K562 (cell line): ENCODE data around the gene MRNIP. TPM values are rescaled to one million over a fixed set of nuclear protein-coding genes. Genes with fewer than 3 reads are reported as not detected.

ENCODE experiments used
- ADNP ChIP-seq: fragments of 200-800 bp; sonication (Bioruptor generic); IDR thresholded peaks from 2 replicates; pipeline ENCODE4 v1.6.1; 2016; ENCODE audit warnings: missing genetic modification characterization, missing compliant biosample characterization
- BRD9 ChIP-seq: fragments of 450-650 bp; IDR thresholded peaks from 2 replicates; pipeline ENCODE4 v1.6.1; 2018; ENCODE audit warnings: low read depth; ENCODE audit not compliant: partially characterized antibody
- CBX1 ChIP-seq: sonication (generic); IDR thresholded peaks from 2 replicates; pipeline ENCODE4 v1.6.1; 2016; ENCODE audit warnings: antibody characterized with exemption, low read depth, mild to moderate bottlenecking
- CEBPB ChIP-seq: fragments of 450-650 bp; IDR thresholded peaks from 2 replicates; pipeline ENCODE4 v1.6.1; 2016; ENCODE audit warnings: missing genetic modification characterization, missing compliant biosample characterization
- CXXC5 ChIP-seq: fragments of 250-450 bp; sonication (Bioruptor Pico); IDR thresholded peaks from 2 replicates; pipeline ENCODE4 v1.8.0; 2022; ENCODE audit warnings: inconsistent platforms, mild to moderate bottlenecking, moderate library complexity
- FOXJ2 ChIP-seq: fragments of 200-800 bp; sonication (Bioruptor generic); IDR thresholded peaks from 2 replicates; pipeline ENCODE4 v1.6.1; 2016; ENCODE audit warnings: missing genetic modification characterization, missing compliant biosample characterization
- FOXM1 ChIP-seq, 2 experiments: fragments of 450-650 bp in 1 of 2; sonication (generic) in 1 of 2; formaldehyde crosslinking in 1 of 2; IDR thresholded peaks; 2 replicates each; pipeline versions ENCODE4 v1.6.1 to v1.9.0; 2017 to 2022; ENCODE audit warnings: low read depth in 2 of 2, mild to moderate bottlenecking in 2 of 2, missing genetic modification reagents in 1 of 2, moderate library complexity in 1 of 2
- FOXP1 ChIP-seq: sonication (generic); formaldehyde crosslinking; IDR thresholded peaks from 2 replicates; pipeline ENCODE4 v1.8.0; 2022; ENCODE audit warnings: mild to moderate bottlenecking, missing genetic modification reagents
- GATAD2B ChIP-seq: fragments of 450-650 bp; IDR thresholded peaks from 2 replicates; pipeline ENCODE4 v1.6.1; 2017; ENCODE audit warnings: mild to moderate bottlenecking, borderline replicate concordance
- ILF3 ChIP-seq: fragments of 450-650 bp; IDR thresholded peaks from 2 replicates; pipeline ENCODE4 v1.6.1; 2018; ENCODE audit warnings: antibody characterized with exemption, mild to moderate bottlenecking, moderate library complexity, borderline replicate concordance
- MAZ ChIP-seq, 2 experiments: fragments of 450-650 bp in 1 of 2; sonication (generic) in 1 of 2; formaldehyde crosslinking; IDR thresholded peaks in 1 of 2; conservative IDR thresholded peaks in 1 of 2; 2 replicates each; pipeline versions ENCODE4 v1.4.0 to v1.5.0; 2020; ENCODE audit warnings: mild to moderate bottlenecking in 1 of 2, missing genetic modification reagents in 1 of 2
- NCOA6 ChIP-seq: fragments of 450-650 bp; IDR thresholded peaks from 2 replicates; pipeline ENCODE4 v1.6.1; 2017; ENCODE audit warnings: mild to moderate bottlenecking
- PHB ChIP-seq: fragments of 250-450 bp; sonication (Bioruptor Pico); IDR thresholded peaks from 2 replicates; pipeline ENCODE4 v1.5.0; 2021
- RBFOX2 ChIP-seq: fragments of 200-400 bp; formaldehyde crosslinking; IDR thresholded peaks from 2 replicates; pipeline ENCODE4 v1.6.1; 2017; ENCODE audit warnings: low read depth, mild to moderate bottlenecking, low read length, moderate library complexity
- SMC3 ChIP-seq: conservative IDR thresholded peaks from 2 replicates; pipeline ENCODE4 v1.6.1; 2011; ENCODE audit warnings: low read depth, low read length, improper control_type of control experiment; ENCODE audit not compliant: insufficient read depth
- SOX6 ChIP-seq: fragments of 450-650 bp; IDR thresholded peaks from 2 replicates; pipeline ENCODE4 v1.6.1; 2014; ENCODE audit warnings: mild to moderate bottlenecking
- ZBTB17 ChIP-seq: fragments of 450-650 bp; formaldehyde crosslinking; IDR thresholded peaks from 2 replicates; pipeline ENCODE4 v1.4.0; 2020; ENCODE audit warnings: mild to moderate bottlenecking
- ZFP30 ChIP-seq: fragments of 250-450 bp; sonication (Bioruptor Pico); IDR thresholded peaks from 2 replicates; pipeline ENCODE4 v1.8.0; 2022; ENCODE audit warnings: moderate library complexity, mild to moderate bottlenecking, inconsistent platforms, borderline replicate concordance
- ZFP36 ChIP-seq: fragments of 150-350 bp; IDR thresholded peaks from 2 replicates; pipeline ENCODE4 v1.6.1; 2018; ENCODE audit warnings: low read length, low read depth; ENCODE audit not compliant: partially characterized antibody
- polyA plus RNA-seq, 8 experiments: library from polyadenylated mRNA; depleted of rRNA in 4 of 8; stranded (reverse) in 5 of 8; unstranded in 3 of 8; fragments of >200 nt; fragmentation: Nextera tagmentation in 2 of 8; fragmentation: Illumina TruSeq in 1 of 8; extraction: Ambion mirVana in 2 of 8; extraction: Trizol in 1 of 8; gene quantifications; 2 replicates each; pipeline versions ENCODE4 v1.2.1 to v1.2.3, GENCODE V29; 2011 to 2014; ENCODE audit warnings: inconsistent platforms in 1 of 8, missing spikeins in 1 of 8
- total RNA-seq, 7 experiments: library from RNA; depleted of rRNA in 6 of 7; stranded (reverse); fragments of >200 nt in 6 of 7; fragmentation: Illumina TruSeq in 2 of 7; extraction: Trizol in 2 of 7; gene quantifications; 2 replicates each; pipeline versions ENCODE4 v1.2.1 to v1.2.3, GENCODE V29; 2011 to 2021; ENCODE audit warnings: low replicate concordance in 1 of 7
- TF ChIP-seq, protein P1 (sequence below): fragments of 450-650 bp; IDR thresholded peaks from 2 replicates; pipeline ENCODE4 v1.6.1; 2016; ENCODE audit warnings: borderline replicate concordance
- TF ChIP-seq, protein P2 (sequence below): sonication (generic); formaldehyde crosslinking; IDR thresholded peaks from 2 replicates; pipeline ENCODE4 v1.8.0; 2022; ENCODE audit warnings: missing genetic modification reagents, mild to moderate bottlenecking, moderate library complexity, borderline replicate concordance
- TF ChIP-seq, protein P3 (sequence below): sonication (generic); formaldehyde crosslinking; IDR thresholded peaks from 2 replicates; pipeline ENCODE4 v1.8.1; 2022; ENCODE audit warnings: missing genetic modification reagents
- TF ChIP-seq, protein P4 (sequence below): fragments of 250-450 bp; sonication (Bioruptor Pico); IDR thresholded peaks from 2 replicates; pipeline ENCODE4 v1.6.1; 2021; ENCODE audit warnings: mild to moderate bottlenecking

MRNIP gene
- total and polyA plus RNA-seq, 9 of the 15 experiments (the other 6 are each of a cell fraction or from before 2014, with no cell fraction given), result 3.6 to 39.0 (median 16.8) TPM

DNA sequence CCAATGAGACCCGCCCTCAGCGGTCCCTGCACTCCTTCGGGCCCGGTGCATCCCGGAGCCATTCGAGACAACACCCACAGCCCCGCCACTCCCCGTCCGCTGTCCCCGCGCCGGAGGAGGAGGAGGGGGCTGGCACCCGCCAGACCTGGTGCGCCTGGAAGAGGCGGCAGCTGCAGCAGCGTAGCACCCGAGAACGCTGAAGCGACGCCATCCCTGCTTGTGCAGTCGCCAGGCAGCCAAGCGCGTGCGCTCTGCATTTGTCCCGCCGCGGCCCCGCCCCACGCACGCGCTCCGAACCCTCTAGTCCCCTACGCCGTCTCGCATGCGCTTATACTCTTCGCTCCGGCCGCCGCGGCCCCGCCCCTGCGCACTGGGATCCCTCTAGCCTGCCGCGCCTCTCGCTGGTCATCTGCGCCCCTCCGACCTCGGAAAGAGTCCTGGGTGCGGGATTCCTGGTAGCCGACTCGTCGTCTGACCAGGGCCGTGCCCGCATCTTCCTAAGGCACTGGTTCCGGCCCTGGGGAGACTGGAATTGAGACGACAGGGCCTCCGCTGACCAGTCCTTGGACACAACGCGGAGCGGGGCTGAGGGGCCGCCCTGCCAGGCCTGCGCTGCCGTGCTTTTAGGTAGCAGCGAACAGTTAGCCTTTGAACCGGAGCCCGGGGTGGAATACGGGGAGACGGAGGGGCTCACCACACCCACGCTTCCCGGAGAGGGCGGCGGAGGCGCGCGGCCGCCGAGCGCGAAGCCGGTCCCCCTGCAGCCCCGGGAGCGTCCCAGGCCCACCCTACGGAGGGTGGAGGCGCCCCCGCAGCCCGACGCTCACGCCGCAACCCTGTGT lies at the start of gene MRNIP (continued):
- 0 out of 2 replicates have a peak, but pooled peaks have one; percentile 19 for TF ChIP-seq SMC3
- peak; percentile 54; the same call in 1 of the 2 replicates for TF ChIP-seq ZBTB17
- TF ChIP-seq, protein P1, sequence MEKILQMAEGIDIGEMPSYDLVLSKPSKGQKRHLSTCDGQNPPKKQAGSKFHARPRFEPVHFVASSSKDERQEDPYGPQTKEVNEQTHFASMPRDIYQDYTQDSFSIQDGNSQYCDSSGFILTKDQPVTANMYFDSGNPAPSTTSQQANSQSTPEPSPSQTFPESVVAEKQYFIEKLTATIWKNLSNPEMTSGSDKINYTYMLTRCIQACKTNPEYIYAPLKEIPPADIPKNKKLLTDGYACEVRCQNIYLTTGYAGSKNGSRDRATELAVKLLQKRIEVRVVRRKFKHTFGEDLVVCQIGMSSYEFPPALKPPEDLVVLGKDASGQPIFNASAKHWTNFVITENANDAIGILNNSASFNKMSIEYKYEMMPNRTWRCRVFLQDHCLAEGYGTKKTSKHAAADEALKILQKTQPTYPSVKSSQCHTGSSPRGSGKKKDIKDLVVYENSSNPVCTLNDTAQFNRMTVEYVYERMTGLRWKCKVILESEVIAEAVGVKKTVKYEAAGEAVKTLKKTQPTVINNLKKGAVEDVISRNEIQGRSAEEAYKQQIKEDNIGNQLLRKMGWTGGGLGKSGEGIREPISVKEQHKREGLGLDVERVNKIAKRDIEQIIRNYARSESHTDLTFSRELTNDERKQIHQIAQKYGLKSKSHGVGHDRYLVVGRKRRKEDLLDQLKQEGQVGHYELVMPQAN, result peak; percentile 89; the same call in 1 of the 2 replicates
- no peak for TF ChIP-seq CEBPB (tag)
- 0 out of 2 replicates have a peak, but pooled peaks have one; percentile 30 for TF ChIP-seq CBX1
- peak; percentile 88 for TF ChIP-seq CXXC5 (CRISPR knock-in tag)
- TF ChIP-seq PHB (CRISPR knock-in tag), result peak; percentile 52; the same call in 1 of the 2 replicates
- TF ChIP-seq, protein P2, sequence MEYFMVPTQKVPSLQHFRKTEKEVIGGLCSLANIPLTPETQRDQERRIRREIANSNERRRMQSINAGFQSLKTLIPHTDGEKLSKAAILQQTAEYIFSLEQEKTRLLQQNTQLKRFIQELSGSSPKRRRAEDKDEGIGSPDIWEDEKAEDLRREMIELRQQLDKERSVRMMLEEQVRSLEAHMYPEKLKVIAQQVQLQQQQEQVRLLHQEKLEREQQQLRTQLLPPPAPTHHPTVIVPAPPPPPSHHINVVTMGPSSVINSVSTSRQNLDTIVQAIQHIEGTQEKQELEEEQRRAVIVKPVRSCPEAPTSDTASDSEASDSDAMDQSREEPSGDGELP (CRISPR knock-in tag), result peak; percentile 71
- TF ChIP-seq RBFOX2, result peak; percentile 88
- TF ChIP-seq ILF3, result no peak
- no peak for TF ChIP-seq ZFP30 (CRISPR knock-in tag)
- TF ChIP-seq FOXP1 (CRISPR knock-in tag), result peak; percentile 85; the same call in 1 of the 2 replicates
- no peak for TF ChIP-seq BRD9
- TF ChIP-seq, protein P3, sequence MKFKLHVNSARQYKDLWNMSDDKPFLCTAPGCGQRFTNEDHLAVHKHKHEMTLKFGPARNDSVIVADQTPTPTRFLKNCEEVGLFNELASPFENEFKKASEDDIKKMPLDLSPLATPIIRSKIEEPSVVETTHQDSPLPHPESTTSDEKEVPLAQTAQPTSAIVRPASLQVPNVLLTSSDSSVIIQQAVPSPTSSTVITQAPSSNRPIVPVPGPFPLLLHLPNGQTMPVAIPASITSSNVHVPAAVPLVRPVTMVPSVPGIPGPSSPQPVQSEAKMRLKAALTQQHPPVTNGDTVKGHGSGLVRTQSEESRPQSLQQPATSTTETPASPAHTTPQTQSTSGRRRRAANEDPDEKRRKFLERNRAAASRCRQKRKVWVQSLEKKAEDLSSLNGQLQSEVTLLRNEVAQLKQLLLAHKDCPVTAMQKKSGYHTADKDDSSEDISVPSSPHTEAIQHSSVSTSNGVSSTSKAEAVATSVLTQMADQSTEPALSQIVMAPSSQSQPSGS (CRISPR knock-in tag), result no peak
- TF ChIP-seq, protein P4, sequence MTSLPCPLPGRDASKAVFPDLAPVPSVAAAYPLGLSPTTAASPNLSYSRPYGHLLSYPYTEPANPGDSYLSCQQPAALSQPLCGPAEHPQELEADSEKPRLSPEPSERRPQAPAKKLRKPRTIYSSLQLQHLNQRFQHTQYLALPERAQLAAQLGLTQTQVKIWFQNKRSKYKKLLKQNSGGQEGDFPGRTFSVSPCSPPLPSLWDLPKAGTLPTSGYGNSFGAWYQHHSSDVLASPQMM, result no peak
- no peak for TF ChIP-seq FOXM1 (IDR thresholded peaks at IDR 0.05; ENCODE audit: low read depth)
- peak; percentile 47; the same call in 1 of the 2 replicates for TF ChIP-seq FOXM1 (CRISPR knock-in tag; IDR thresholded peaks at IDR 0.05; ENCODE audit: low read depth)
- TF ChIP-seq SOX6, result no peak
- TF ChIP-seq NCOA6, result no peak
- peak; percentile 98 to 100 for TF ChIP-seq MAZ (CRISPR knock-in tag; conservative IDR thresholded peaks at IDR 0.05 in 1 of 2, IDR thresholded peaks at IDR 0.05 in 1 of 2)
- no peak for TF ChIP-seq GATAD2B
- no peak for TF ChIP-seq ZFP36
- TF ChIP-seq FOXJ2 (tag), result no peak
- TF ChIP-seq ADNP, result no peak
